Measurements from ENCODE around the gene SLIT3. TPM values are rescaled to one million over a fixed set of nuclear protein-coding genes. Genes with fewer than 3 reads are reported as not detected.

SLIT3 gene
- total RNA-seq, 2 experiments from 2014 or later: not detected

GRCh38 chr5:168765086-168765550 is 535.8 kb downstream of the SLIT3 start:
- Mint-ChIP-seq H3K36me3 (ENCODE audit: low read depth) (no peaks in the 10 kb centered on the region), H3K27ac (no peak overlapping the region), H3K27me3 (no peaks in the 10 kb centered on the region), H3K9me3 (no peaks in the 10 kb centered on the region), H3K4me1 (ENCODE audit: low read depth) (no peaks in the 10 kb centered on the region), H3K4me3 (no peak overlapping the region)
- Histone ChIP-seq H3K27ac (ENCODE audit: low read depth in 1 of 2, low read length in 2 of 2) (no peak overlapping the region), H3K27me3 (ENCODE audit: control insufficient read depth in 1 of 2, insufficient read depth in 2 of 2, low read length in 2 of 2) (no peaks in the 10 kb centered on the region), H3K4me1 (ENCODE audit: insufficient read depth, low read length) (no peaks in the 10 kb centered on the region), H3K9me3 (ENCODE audit: control insufficient read depth in 1 of 2, insufficient read depth in 1 of 2, low read length in 2 of 2) (peaks cover 0 to 14% of the 10 kb centered on the region in 2 experiments), H3K36me3 (ENCODE audit: insufficient read depth, low read length) (no peaks in the 10 kb centered on the region), H3K4me3 (ENCODE audit: low read length) (no peak overlapping the region)
- DNase-seq (no peak), ATAC-seq (ENCODE audit: poor library complexity) (no peak)
- intact Hi-C loops (cut with DNase I, micrococcal nuclease): no loop called here
- POLR2A ChIA-PET: no interaction called here
- CTCF ChIA-PET: no interaction called here
- no peak for TF ChIP-seq CTCF (IDR thresholded peaks at IDR 0.05)

- Mint-ChIP-seq H3K4me3 (no peak overlapping the region), H3K36me3 (ENCODE audit: low read depth) (no peaks in the 10 kb centered on the region), H3K27me3 (no peaks in the 10 kb centered on the region), H3K27ac (no peak overlapping the region), H3K9me3 (no peaks in the 10 kb centered on the region), H3K4me1 (ENCODE audit: low read depth) (no peaks in the 10 kb centered on the region)
- no peak for DNase-seq
- TF ChIP-seq CTCF (IDR thresholded peaks at IDR 0.05): no peak
- Histone ChIP-seq H3K9me3 (ENCODE audit: control insufficient read depth in 1 of 2, insufficient read depth in 1 of 2, low read length in 2 of 2) (no peaks in the 10 kb centered on the region), H3K27me3 (ENCODE audit: control insufficient read depth in 1 of 2, insufficient read depth in 2 of 2, low read length in 2 of 2) (peaks cover 0 to 2% of the 10 kb centered on the region in 2 experiments), H3K4me3 (ENCODE audit: low read length) (no peak overlapping the region), H3K27ac (ENCODE audit: low read depth in 1 of 2, low read length in 2 of 2) (no peak overlapping the region), H3K4me1 (ENCODE audit: insufficient read depth, low read length) (no peaks in the 10 kb centered on the region), H3K36me3 (ENCODE audit: insufficient read depth, low read length) (no peaks in the 10 kb centered on the region)
- ATAC-seq (ENCODE audit: poor library complexity): no peak
- ChIA-PET POLR2A (no interaction called here), CTCF (no interaction called here)
- intact Hi-C loops (cut with DNase I, micrococcal nuclease): no loop called here
These were observed 544.2 kb downstream of the SLIT3 start for GRCh38 chr5:168756453-168757391.

- Mint-ChIP-seq H3K9me3 (no peaks in the 10 kb centered on the region), H3K27ac (no peak overlapping the region), H3K27me3 (no peaks in the 10 kb centered on the region), H3K4me1 (ENCODE audit: low read depth) (no peaks in the 10 kb centered on the region), H3K4me3 (no peak overlapping the region), H3K36me3 (ENCODE audit: low read depth) (no peaks in the 10 kb centered on the region)
- intact Hi-C loops (cut with DNase I, micrococcal nuclease): no loop called here
- DNase-seq: no peak
- Histone ChIP-seq H3K9me3 (ENCODE audit: control insufficient read depth in 1 of 2, insufficient read depth in 1 of 2, low read length in 2 of 2) (no peaks in the 10 kb centered on the region), H3K27me3 (ENCODE audit: control insufficient read depth in 1 of 2, insufficient read depth in 2 of 2, low read length in 2 of 2) (peaks cover 0 to 2% of the 10 kb centered on the region in 2 experiments), H3K27ac (ENCODE audit: low read depth in 1 of 2, low read length in 2 of 2) (no peak overlapping the region), H3K4me3 (ENCODE audit: low read length) (no peak overlapping the region), H3K36me3 (ENCODE audit: insufficient read depth, low read length) (no peaks in the 10 kb centered on the region), H3K4me1 (ENCODE audit: insufficient read depth, low read length) (no peaks in the 10 kb centered on the region)
- ChIA-PET POLR2A (no interaction called here), CTCF (no interaction called here)
- no peak for TF ChIP-seq CTCF (IDR thresholded peaks at IDR 0.05)
- no peak for ATAC-seq (ENCODE audit: poor library complexity)
These were observed 545.3 kb downstream of the SLIT3 start for GRCh38 chr5:168755548-168756093.
